ENCODE results near the gene UNC45A.

GRCh38 chr15:90957031-90957790, 22.1 kb downstream of the UNC45A start:
- TF ChIP-seq CTCF (IDR thresholded peaks at IDR 0.05) (no peak), POLR2A (IDR thresholded peaks at IDR 0.05) (no peak)
